Pancreas (tissue), 10 donors: ENCODE measurements around the gene SETD4. TPM values are rescaled to one million over a fixed set of nuclear protein-coding genes. Genes with fewer than 3 reads are reported as not detected.

Experiments
- ATAC-seq, 4 donors: fragments of 200-7000 bp; cut with Tn5 transposase; one replicate each; pipeline versions ENCODE4 v1.8.0 to v1.9.1; 2020; ENCODE audit warnings: mild to moderate bottlenecking in 4 of 4, moderate library complexity in 4 of 4
- DNase-seq, 6 donors: peaks; one replicate each; pipeline ENCODE4 v3.0.0-alpha.2; 2020
- FAIRE-seq: peaks from 2 replicates; lab custom pipeline; 2012; peaks lifted over from hg19 to GRCh38; lab: Jason Lieb, UNC
- H3K27ac ChIP-seq, 4 donors: fragments of 200-600 bp; sonication (generic); 1 replicate in 3 of 4; 2 replicates in 1 of 4; pipeline versions ENCODE4 v1.5.0 to v1.8.0; 2020
- H3K27me3 ChIP-seq, 4 donors: fragments of 200-600 bp; one replicate each; pipeline ENCODE4 v1.8.0; 2021
- H3K36me3 ChIP-seq, 3 donors: fragments of 200-600 bp; sonication (generic) in 1 of 3; one replicate each; pipeline versions ENCODE4 v1.5.0 to v1.8.0; 2020 to 2021
- H3K4me1 ChIP-seq, 3 donors: fragments of 200-600 bp; one replicate each; pipeline ENCODE4 v1.8.0; 2021
- H3K4me3 ChIP-seq, 4 donors: fragments of 200-600 bp; sonication (generic) in 2 of 4; one replicate each; pipeline versions ENCODE4 v1.5.0 to v1.8.0; 2020 to 2021
- H3K9me3 ChIP-seq, 4 donors: fragments of 200-600 bp; one replicate each; pipeline ENCODE4 v1.8.0; 2021
- whole genome bisulfite sequencing, 2 donors: extraction: QIAGEN DNeasy Blood & Tissue Kit; methylation state at CpG; one replicate each; pipeline ENCODE4 v1.1.7; 2013; 5-methylcytosine and 5-hydroxymethylcytosine counted together
- intact Hi-C, 3 donors: fragments of 100-400 bp; cut with DNase I; formaldehyde crosslinking; loops; one replicate each; pipeline versions ENCODE4 v1.11.1 to v1.14.2; 2022
- polyA plus RNA-seq, 2 donors: library from polyadenylated mRNA; stranded (reverse); fragments of 200-250 nt; gene quantifications; one replicate each; pipeline ENCODE4 v1.2.3, GENCODE V29; 2013
- total RNA-seq, 6 donors: library from RNA; stranded (reverse); fragmentation: NEBNext Ultra II Directional in 4 of 6; extraction: Animal tissue kit (Norgen Biotek cat#: 25700) in 4 of 6; gene quantifications; one replicate each; pipeline versions ENCODE4 v1.2.1 to v1.2.4, GENCODE V29; 2021 to 2023
- TF ChIP-seq, protein P1 (sequence below), 4 donors: fragments of 200-600 bp; sonication (generic) in 3 of 4; IDR thresholded peaks; one replicate each; pipeline versions ENCODE4 v1.5.0 to v1.8.0; 2021; ENCODE audit warnings: antibody characterized with exemption in 4 of 4
- donor health status: healthy with polysubstance abuse.
- donor health status: DM: no; HTN: no; CAD: no; lungs with moderate emphysema.
- donor health status: DM: no; HTN: no; CAD: no.
- donor health status: control.
- donor health status: control.
- donor health status: Bipolar disorder and iron deficiency.
- donor health status: DM: yes; HTN: yes; CAD: no.
- donor health status: DM: no; HTN: no; CAD: no.
- donor health status: DM: no; HTN: no; CAD: no.
- donor health status: DM: yes; HTN: yes; CAD: no.

SETD4 gene
- total and polyA plus RNA-seq, 8 donors, result 5.7 to 16.8 (median 8.7) TPM

DNA sequence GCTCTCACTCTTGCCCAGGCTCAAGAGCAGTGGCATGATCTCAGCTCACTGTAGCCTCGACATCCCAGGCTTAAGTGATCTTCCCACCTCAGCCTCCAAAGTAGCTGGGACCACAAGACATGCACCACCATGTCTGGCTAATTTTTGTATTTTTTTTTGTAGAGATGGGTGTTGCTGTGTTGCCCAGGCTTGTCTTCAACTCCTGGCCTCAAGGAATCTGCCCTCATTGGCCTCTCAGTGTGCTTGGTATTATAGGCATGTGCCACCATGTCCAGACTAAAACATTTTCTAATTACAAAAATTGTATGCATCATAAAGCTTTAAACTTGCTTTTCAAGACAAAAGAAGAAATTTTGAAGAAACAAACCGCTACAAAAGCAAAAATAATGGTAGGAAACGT lies 29.6 kb upstream of the SETD4 start:
- no peaks in the 10 kb centered on the region for H3K27me3 ChIP-seq
- intact Hi-C loops, result no loop called here
- WGBS, 2 donors, result 73 to 89% methylated on average over 3 of the region's 3 CpGs
- ATAC-seq (no peak), FAIRE-seq (no peak), DNase-seq (no peak)
- no peak overlapping the region for H3K4me3 ChIP-seq
- no peaks in the 10 kb centered on the region for H3K36me3 ChIP-seq
- H3K4me1 ChIP-seq, result no peaks in the 10 kb centered on the region
- H3K27ac ChIP-seq, result no peak overlapping the region
- TF ChIP-seq, protein P1, sequence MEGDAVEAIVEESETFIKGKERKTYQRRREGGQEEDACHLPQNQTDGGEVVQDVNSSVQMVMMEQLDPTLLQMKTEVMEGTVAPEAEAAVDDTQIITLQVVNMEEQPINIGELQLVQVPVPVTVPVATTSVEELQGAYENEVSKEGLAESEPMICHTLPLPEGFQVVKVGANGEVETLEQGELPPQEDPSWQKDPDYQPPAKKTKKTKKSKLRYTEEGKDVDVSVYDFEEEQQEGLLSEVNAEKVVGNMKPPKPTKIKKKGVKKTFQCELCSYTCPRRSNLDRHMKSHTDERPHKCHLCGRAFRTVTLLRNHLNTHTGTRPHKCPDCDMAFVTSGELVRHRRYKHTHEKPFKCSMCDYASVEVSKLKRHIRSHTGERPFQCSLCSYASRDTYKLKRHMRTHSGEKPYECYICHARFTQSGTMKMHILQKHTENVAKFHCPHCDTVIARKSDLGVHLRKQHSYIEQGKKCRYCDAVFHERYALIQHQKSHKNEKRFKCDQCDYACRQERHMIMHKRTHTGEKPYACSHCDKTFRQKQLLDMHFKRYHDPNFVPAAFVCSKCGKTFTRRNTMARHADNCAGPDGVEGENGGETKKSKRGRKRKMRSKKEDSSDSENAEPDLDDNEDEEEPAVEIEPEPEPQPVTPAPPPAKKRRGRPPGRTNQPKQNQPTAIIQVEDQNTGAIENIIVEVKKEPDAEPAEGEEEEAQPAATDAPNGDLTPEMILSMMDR (IDR thresholded peaks at IDR 0.05), result no peak
- H3K9me3 ChIP-seq, result no peaks in the 10 kb centered on the region

DNA sequence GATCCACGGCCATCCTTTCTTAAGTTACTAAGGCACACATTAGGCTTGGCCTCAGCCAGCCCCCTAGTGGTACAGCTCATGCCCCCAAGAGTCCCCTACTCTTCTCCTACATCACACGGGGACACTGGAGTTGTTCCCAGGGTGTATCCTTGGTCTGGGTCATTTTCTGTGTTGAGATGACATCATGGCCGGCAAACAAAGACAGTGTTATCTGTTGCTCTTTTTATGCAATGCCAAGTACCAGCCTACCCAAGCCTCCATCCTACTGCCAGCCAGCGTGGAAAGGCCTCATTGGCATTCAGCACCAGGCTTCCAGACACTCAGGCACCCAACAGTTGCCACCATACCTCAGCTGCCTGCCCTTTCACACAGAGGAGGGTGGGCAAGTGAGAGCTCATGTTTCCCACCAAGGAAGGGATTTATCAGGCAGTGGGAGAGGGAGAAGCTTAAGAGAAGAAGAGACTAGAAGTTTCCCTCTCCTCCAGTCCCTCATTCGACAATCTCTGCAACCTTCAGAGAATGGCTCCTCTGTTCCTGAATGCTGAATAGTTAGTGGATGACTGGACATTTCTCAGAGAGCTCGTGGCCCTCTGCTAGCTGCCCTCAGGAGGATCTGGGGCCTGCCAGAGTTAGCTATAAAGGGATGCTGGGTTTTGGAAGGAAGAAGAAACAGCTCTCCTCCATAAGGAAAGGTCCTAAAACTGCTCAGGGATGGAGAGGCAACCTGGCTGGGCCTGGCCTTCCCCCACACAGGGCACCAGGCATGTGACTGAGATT lies 27.2 kb upstream of the SETD4 start:
- FAIRE-seq (no peak), DNase-seq (no peak), ATAC-seq (no peak)
- TF ChIP-seq, protein P1 (IDR thresholded peaks at IDR 0.05), result no peak
- no peaks in the 10 kb centered on the region for H3K27me3 ChIP-seq
- H3K4me1 ChIP-seq, result no peaks in the 10 kb centered on the region
- intact Hi-C loops, result no loop called here
- WGBS, 2 donors, result 56 to 58% methylated on average over 6 of the region's 6 CpGs
- H3K4me3 ChIP-seq, result no peak overlapping the region
- no peak overlapping the region for H3K27ac ChIP-seq
- no peaks in the 10 kb centered on the region for H3K9me3 ChIP-seq
- no peaks in the 10 kb centered on the region for H3K36me3 ChIP-seq

DNA sequence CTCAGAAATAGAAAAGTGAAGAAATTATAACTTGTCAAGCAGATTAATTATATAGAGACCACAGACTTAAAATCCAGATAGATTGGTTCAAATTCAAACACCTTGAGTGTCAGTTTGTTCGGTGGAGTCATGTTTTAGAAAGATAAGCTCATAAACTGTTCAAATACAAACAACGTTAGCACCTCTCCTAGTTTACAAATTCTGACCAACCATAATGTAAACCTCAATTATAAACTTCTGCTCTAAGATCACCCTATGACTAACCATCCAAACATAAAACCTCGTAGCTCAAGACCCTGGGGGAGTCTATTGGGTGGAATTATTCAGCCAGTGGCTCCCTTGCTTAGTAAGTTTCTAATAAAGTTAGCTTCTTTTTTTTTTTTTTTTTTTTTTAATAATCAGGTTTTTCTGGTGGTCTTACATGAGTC lies 21.9 kb upstream of the SETD4 start:
- no peak for DNase-seq
- no peak for FAIRE-seq
- H3K9me3 ChIP-seq, result no peaks in the 10 kb centered on the region
- 59 to 65% methylated on average over 3 of the region's 3 CpGs for WGBS, 2 donors
- H3K4me1 ChIP-seq, result no peaks in the 10 kb centered on the region
- no peak overlapping the region for H3K4me3 ChIP-seq
- TF ChIP-seq, protein P1 (IDR thresholded peaks at IDR 0.05), result no peak
- intact Hi-C loops, result no loop called here
- no peak for ATAC-seq
- no peak overlapping the region for H3K27ac ChIP-seq
- no peaks in the 10 kb centered on the region for H3K36me3 ChIP-seq
- H3K27me3 ChIP-seq, result no peaks in the 10 kb centered on the region

DNA sequence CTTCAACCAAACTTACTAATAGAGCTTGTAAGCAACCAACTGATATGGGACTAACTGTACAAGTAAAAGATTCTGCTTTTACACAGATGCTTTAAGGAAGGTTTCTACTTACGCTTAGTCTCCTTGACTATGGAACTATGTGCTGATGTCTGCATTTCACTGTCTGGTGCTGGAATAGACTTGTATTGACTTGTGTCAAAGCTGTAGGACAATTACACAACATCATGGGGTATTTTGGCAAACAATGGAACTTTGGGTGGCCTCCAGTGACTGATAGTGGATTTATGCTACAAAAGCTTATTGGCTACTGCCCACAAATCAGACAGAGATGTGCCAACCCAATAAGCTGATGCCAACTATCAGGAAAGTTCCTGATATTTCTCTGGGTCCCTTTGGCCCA lies 20.1 kb upstream of the SETD4 start:
- ATAC-seq (no peak), FAIRE-seq (no peak), DNase-seq (no peak)
- H3K4me3 ChIP-seq, result no peak overlapping the region
- H3K4me1 ChIP-seq, result no peaks in the 10 kb centered on the region
- intact Hi-C loops, result no loop called here
- H3K36me3 ChIP-seq, result no peaks in the 10 kb centered on the region
- no peaks in the 10 kb centered on the region for H3K9me3 ChIP-seq
- no peak overlapping the region for H3K27ac ChIP-seq
- H3K27me3 ChIP-seq, result no peaks in the 10 kb centered on the region
- TF ChIP-seq, protein P1 (IDR thresholded peaks at IDR 0.05), result no peak
- WGBS, 2 donors, result 96 to 98% methylated on average over 1 of the region's 1 CpG

DNA sequence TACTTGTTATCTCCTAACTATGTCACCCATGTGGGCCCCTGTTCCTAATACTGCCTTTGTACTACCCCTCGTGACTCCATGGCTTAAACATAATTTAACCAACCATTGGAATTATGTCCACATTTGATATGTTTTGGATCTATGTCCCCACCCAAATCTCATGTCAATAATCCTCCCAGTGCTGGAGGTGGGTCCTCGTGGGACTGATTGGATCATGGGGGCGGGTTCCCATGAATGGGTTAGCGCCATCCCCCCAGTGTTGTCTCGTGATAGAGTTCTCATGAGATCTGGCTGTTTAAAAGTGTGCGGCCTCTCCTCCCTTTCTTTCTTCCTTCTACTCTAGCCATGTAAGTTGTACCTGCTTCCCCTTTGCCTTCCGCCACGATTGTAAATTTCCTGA lies 19.3 kb upstream of the SETD4 start:
- no peaks in the 10 kb centered on the region for H3K27me3 ChIP-seq
- no peak overlapping the region for H3K4me3 ChIP-seq
- H3K9me3 ChIP-seq, result no peaks in the 10 kb centered on the region
- ATAC-seq (no peak), DNase-seq (no peak), FAIRE-seq (no peak)
- intact Hi-C loops, result no loop called here
- no peaks in the 10 kb centered on the region for H3K36me3 ChIP-seq
- H3K4me1 ChIP-seq, result no peaks in the 10 kb centered on the region
- H3K27ac ChIP-seq, result no peak overlapping the region
- 76 to 81% methylated on average over 8 of the region's 8 CpGs for WGBS, 2 donors
- TF ChIP-seq, protein P1 (IDR thresholded peaks at IDR 0.05), result no peak
